GM21717 (cell line): ENCODE results near the gene RNASEL.

Source experiments
- ATAC-seq: cut with Tn5 transposase; IDR thresholded peaks from one replicate; pipeline ENCODE4 v1.9.1; 2021; ENCODE audit warnings: mild to moderate bottlenecking, moderate library complexity; ENCODE audit not compliant: unreplicated experiment

RNASEL gene

DNA sequence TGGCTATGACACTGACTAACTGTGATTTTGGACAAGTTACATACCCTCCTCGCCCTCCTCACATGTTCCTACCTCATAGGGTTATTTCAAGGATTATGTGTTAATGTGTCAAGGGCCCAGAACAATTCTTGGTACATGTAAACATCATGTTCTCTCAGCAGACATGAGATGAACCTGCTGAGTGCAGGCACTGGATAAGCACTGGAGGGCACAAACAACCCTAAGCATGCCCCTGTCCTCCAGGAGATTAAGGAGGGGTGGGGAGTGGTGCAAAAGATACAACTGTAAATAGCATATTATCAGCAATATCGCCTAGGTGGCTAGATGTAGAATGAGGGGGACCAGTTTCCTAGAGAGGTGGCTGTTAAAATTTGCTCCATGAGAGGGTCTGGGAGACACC is 32.9 kb upstream of the RNASEL start:
- ATAC-seq: no peak

DNA sequence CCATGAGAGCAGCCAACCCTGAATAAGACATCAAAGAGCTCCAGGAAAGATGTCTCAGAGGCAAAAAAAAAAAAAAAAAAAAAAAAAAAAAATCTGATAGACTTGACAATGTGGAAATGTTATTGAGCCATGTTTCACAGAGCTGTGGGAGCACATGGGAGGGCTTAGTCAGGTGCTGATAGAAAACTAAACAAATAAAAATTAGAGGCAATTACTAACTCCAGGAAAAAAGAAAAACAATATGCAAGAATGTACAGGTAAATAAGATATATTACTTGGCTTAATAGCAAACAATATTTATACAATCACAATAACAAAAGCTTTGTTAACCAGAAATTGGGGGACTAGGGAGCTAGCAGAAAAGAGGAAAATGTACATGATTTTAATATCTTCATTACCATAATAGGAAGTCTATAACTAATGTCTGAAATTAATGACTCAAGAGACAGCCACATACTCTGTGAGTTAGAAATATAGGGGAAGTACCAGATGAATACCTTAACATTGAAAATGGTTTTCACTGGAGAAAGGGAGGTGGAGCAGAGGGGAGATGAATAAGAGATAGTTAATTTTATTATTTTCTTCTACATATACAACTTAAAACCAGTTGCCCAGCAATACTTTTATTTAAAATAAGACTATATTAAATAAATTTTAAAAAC is 32.0 kb upstream of the RNASEL start:
- ATAC-seq: no peak

DNA sequence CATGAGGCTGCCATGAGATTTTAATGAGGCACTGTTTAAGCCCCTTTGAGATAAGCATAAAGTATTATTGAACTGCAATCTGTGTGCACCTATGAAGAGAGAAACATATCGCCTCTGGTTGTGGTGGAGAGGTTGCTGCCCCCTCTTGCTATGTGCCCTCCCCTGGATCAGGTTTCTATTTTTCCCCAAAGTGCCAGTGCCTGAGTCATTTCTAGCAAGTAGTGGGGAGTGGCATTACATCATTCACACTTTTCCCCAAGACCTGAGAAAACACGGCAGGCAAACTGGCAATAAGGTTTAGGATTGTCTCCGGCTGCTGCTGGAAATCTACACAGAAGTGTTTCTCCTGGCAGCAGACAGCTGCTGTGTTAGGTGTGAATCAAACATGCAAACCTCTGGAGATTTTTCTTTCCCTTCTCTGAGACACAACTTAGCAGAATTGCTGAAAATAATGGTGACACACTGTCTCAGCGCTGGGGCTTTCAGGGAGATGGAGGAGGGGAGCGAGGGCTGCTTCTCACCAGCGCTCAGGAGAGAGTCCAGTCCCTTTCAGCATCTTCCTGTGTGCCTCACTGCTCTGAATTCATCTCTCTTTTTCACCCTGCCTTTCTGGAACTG is 28.8 kb upstream of the RNASEL start:
- ATAC-seq: no peak

GRCh38 chr1:182617014-182617429 is 28.0 kb upstream of the RNASEL start:
- no peak for ATAC-seq

DNA sequence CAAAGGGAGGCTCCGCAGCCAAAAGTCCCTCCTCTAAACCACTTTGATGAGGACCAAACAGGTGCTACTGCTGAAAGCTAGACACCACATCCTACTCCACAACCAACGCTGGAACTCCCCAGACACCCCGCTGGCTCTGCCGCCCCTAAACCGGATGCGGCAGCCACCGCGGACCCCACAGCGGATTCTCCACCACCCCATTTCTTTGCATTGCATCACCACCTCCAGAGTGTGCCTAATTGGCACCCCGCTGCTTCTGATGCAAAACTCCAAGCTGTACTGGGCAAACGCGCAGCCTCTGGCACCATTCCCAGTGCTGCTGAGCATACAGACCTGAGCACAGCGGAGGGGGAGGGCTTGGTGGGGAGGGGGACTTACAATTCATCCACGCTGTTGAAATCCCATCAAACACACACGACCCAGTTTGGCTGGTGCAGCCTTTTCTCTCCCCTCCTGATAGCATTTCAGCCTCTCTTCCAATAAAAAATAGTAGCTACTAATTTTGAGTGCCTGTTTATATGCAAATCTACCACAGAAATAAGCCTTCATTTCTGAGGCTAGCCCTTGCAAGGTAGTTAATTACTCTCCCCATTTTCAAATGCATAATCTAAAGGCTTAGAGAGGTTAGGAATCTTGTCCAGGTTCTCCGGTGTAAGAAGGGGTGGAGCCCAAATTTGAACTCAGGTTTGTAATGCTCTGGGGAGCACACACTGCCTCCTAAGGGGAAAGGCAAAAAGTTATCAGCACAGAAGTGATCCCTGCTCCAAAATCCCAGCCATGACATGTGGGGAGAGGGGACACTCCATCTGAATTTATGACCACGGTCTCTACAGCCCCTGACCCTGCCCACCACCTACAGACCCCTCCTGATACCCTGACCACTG is 27.3 kb upstream of the RNASEL start:
- ATAC-seq: peak; percentile 67

DNA sequence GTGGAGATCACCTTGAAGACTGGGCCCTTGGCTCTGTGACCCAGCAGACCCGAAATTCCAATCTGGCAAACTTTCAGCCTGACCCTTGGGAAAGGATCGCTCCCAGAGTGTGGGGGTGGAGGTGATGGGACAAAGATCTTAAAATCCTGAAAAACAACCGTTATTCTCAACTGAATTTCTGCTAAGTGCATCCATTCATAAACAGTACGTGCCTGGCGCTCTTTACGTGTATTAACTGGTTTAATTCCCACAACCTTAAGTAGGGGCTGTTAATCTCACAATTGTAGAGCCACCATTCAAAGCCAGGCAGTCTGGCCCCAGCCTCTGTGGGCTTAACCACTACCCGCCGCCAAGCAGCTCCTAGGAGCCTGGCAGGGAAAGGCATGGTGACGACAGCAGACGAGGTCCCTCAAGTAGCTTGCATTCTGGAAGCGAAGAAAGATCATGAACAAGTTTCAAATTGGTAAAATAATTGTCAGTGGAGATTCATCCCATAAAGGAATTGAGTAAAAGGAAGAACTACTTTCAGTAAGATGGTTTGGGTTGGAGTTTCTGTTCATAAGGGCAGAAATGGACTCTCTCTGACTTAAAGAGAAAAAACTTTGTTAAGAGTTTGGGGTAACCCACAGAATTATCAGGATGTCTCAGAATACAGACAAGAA is 26.5 kb upstream of the RNASEL start:
- peak; percentile 28 for ATAC-seq

- ATAC-seq: peak; percentile 34
Observed at GRCh38 chr1:182614796-182615454, 25.9 kb upstream of the RNASEL start.

DNA sequence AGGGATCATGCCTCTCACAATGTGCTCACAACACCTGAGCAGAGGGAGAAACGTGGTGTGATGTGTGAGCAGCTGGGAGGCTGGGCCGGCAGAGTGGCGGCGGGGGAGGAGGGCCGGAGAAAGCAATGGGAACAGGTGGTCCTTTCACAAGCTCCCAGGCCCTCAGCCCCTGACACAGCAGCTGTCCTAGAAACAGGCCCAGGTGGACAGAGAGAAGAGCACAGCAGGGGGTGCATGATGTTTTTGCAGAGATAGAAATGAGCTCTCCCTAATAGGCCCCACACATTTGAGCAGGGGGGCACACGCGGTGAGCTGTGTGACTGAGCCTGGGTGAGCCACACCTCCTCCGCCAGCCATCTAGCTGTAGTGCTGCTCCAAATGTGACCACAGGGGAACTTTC is 22.7 kb upstream of the RNASEL start:
- no peak for ATAC-seq

GRCh38 chr1:182611326-182611725 is 22.3 kb upstream of the RNASEL start:
- ATAC-seq: no peak

DNA sequence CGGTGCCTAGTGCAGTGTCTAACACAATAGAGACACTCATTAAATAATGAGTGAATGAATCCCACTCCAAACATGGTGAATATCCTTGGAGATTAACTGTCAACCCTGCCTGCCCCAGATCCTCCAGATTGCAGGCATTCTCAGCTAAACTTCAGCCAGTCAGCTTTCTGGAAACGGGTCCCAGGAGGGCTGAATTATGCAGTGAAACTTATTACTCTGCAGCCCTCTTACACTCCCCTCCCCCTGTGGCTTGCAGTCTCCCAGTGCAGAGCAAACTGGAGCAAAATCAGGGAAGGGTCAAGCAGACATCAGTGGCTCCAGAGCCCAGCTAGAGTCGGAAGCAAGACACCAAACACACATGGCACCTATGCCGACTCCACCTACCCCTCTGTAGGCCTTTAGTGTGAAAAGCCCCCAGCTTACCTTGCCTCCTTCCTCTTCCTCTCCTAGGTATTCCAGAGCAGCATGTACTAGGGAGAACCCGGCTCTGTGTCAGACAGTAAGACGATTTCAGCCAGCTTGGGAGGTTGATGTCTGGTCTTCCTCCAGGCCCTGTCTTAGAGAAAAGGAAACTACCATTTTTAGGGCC is 21.6 kb upstream of the RNASEL start:
- no peak for ATAC-seq

DNA sequence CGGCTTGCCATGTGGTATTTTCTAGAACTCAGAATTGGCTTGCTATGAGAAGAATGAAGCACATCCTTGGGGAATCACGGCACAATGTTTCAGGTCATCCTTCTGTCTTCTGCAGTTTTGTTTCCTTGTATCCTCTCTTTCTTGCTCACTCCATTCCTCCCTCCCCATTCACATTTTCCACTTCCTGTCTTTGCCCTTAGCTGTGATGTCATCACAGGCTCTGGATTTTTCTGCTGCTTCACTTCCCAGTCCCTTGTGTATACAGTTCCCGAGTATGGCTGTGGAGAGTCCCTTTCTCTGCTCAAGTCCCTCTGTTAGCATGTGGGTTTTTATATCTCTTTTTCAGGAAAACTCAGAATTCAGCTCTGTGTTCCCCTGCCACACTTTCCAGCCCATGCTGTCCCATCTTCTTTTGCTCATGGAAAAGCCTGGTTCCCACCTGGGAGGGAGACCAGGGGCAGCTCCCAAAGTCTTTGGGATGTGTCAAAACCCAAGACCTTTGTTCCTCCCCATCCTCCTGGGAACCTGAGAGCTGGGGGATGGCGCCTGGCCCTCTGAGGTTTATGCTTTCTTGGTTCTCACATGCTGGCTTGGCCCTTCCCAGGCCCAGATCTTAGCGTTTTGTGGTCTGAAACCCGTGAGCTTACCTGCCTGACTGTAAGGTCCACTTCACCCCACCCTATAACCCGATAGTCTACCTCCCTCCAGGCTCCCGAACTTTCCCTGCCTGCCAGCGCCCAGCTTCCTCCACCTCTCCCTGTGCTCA is 20.0 kb upstream of the RNASEL start:
- no peak for ATAC-seq

GRCh38 chr1:182608236-182608635 is 19.2 kb upstream of the RNASEL start:
- no peak for ATAC-seq

- ATAC-seq: no peak
Observed at GRCh38 chr1:182607566-182607965, 18.5 kb upstream of the RNASEL start.

GRCh38 chr1:182604175-182605164 is 15.4 kb upstream of the RNASEL start, which contains the start of gene RGS16:
RGS16 (minus strand) TSS chr1:182604389; CDS start chr1:182604259, 130 bp downstream.
- ATAC-seq: peak; percentile 81

GRCh38 chr1:182603646-182604174 is 14.7 kb upstream of the RNASEL start:
- ATAC-seq: peak; percentile 1

DNA sequence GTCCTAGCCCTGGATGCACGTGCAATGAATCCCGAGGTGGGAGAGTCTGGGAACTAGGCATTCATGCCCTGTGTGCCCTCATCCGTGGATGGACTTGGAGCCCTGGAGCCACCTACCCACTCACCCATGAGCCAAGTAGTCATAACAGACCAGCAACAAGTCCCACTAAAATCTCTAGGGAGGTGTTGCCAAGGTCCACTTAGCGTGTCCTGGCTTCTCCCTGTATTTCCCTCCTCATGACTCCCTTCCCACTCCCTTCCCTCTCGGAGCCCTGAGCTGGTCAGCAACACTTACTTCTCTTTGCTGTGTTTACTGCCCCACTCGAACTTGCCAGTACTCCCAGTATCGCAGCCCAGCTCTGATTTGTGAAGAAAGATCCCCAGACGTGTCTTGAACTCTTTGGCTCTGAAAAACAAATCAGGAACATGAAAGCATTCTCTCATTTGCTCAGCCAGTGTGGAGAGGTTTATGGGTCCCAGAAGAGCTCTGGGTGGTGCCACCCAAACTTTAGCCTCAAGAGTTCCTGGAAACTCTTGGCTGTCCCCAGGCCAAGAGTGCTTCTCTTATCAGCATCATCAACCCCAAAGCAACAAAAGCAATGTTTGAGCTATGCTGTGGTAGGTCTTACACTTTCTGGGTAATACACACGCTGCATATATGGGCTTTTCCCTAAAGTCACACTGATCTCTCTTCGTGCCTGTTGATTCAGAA is 14.0 kb upstream of the RNASEL start:
- no peak for ATAC-seq

DNA sequence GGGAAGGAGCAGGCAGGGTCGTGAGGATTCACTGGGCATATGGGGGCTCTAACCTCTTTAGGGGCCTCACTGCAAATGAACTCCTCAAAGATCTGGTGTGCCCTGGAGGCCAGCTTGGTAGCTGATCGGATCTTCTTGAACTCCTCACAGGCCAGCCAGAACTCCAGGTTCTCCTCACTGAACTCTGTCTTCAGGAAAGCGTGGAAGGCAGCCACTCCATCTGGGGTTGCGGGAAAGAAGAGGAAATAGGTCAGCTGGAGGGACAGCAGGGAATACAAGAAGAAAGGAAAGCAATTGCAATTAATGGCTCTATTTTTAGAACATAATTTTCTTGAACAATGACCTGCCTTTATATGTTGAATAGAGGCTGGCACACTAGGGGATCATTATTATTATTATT is 12.9 kb upstream of the RNASEL start:
- no peak for ATAC-seq

DNA sequence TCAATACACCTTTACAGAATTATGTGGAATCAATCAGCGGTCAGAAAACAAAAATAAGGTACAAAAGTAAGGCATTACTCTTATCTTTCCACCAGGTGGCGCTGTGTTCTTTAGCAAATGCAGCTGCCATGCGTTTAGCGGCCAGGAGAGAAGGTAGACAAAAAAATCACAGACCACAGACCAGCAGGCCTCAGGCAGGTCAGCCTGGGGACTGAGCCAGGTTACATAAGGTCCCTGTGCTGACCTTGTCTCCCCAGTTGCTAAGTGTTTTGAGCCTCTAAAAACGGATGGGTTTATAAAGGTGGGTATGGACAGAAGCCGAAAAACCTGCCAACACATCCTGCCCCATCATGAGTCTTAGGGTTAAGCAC is 12.3 kb upstream of the RNASEL start:
- ATAC-seq: no peak
